DND-41 (cell line): ENCODE data around the gene GPA33.

ENCODE experiments used
- CTCF ChIP-seq: IDR thresholded peaks from 2 replicates; pipeline ENCODE4 v1.5.1; 2012; ENCODE audit warnings: borderline replicate concordance, low read length, moderate library complexity, mild to moderate bottlenecking; ENCODE audit not compliant: poor library complexity, severe bottlenecking; ENCODE audit errors: extremely low read depth
- EZH2 ChIP-seq: IDR thresholded peaks from 3 replicates; pipeline ENCODE4 v1.6.1; 2012; ENCODE audit warnings: borderline replicate concordance, low read depth, mild to moderate bottlenecking, moderate library complexity, low read length, inconsistent platforms; ENCODE audit not compliant: severe bottlenecking

GRCh38 chr1:167093846-167094516 is 3.8 kb upstream of the GPA33 start, which contains the start of gene STYXL2:
- TF ChIP-seq CTCF = no peak
- TF ChIP-seq EZH2 = no peak
